Uterus (tissue), 2 donors: ENCODE results near the gene SGCG.

Experiments used
- CTCF ChIP-seq, 4 experiments: fragments of 200-600 bp in 2 of 4; fragments of 450-650 bp in 2 of 4; sonication (generic) in 2 of 4; IDR thresholded peaks; one replicate each; pipeline ENCODE4 v1.5.1; 2016 to 2019; ENCODE audit warnings: antibody characterized with exemption in 4 of 4, mild to moderate bottlenecking in 2 of 4, moderate library complexity in 1 of 4
- POLR2A ChIP-seq, 2 donors: fragments of 450-650 bp; IDR thresholded peaks; one replicate each; pipeline ENCODE4 v1.6.1; 2016; ENCODE audit warnings: antibody characterized with exemption in 2 of 2, mild to moderate bottlenecking in 1 of 2, moderate library complexity in 1 of 2

GRCh38 chr13:23339225-23339624 is 158.4 kb downstream of the SGCG start:
- no peak for TF ChIP-seq CTCF (IDR thresholded peaks at IDR 0.05)
- no peak for TF ChIP-seq POLR2A (IDR thresholded peaks at IDR 0.05)
